K562 (cell line): ENCODE measurements around the gene TIMM17B. TPM values are rescaled to one million over a fixed set of nuclear protein-coding genes. Genes with fewer than 3 reads are reported as not detected.

ENCODE experiments used
- ATAC-seq: fragments of 200-7000 bp; cut with Tn5 transposase; 3 replicates; pipeline ENCODE4 v1.9.1; 2020; ENCODE audit warnings: moderate library complexity
- BruUV-seq: library from RNA; stranded (reverse); fragments of 400-500 nt; replicated peaks from 2 replicates; lab custom pipeline; 2021; lab: Mats Ljungman, UMichigan
- CTCF ChIA-PET: fragments of 300-600 bp; formaldehyde crosslinking; extraction: SDS; loops from one replicate; lab custom pipeline; 2021; ENCODE audit warnings: low intra/inter-chr PET ratio; lab: Yijun Ruan, JAX
- POLR2A ChIA-PET: fragments of 300-600, 350-650 bp; sonication (Branson Sonifier 250); formaldehyde crosslinking; extraction: SDS; loops from one replicate; lab custom pipeline; 2021; ENCODE audit warnings: antibody characterized with exemption, inconsistent platforms; lab: Yijun Ruan, JAX
- DNase-seq, 4 experiments: peaks; one replicate each; pipeline versions ENCODE4 v3.0.0 to v3.0.0-alpha.2; 2011 to 2018; ENCODE audit warnings: low spot score in 3 of 4, mixed read lengths in 3 of 4; ENCODE audit errors: extremely low read depth in 1 of 4
- FAIRE-seq: peaks from 2 replicates; lab custom pipeline; 2011; peaks lifted over from hg19 to GRCh38; lab: Jason Lieb, UNC
- H2AFZ ChIP-seq: 2 replicates; pipeline ENCODE4 v1.6.0; 2011; ENCODE audit warnings: low read depth, low read length, control low read depth, inconsistent platforms
- H3K27ac ChIP-seq: fragments of 200-600 bp; 3 replicates; pipeline ENCODE4 v1.8.0; 2011; ENCODE audit warnings: low read depth, mild to moderate bottlenecking, control low read depth, inconsistent platforms, low read length, moderate library complexity, mixed read lengths; ENCODE audit errors: extremely low read depth
- H3K27me3 ChIP-seq, 2 experiments: fragments of 300-600 bp in 1 of 2; 2 replicates in 1 of 2; 3 replicates in 1 of 2; pipeline versions ENCODE4 v1.6.0 to v1.8.0; 2011; ENCODE audit warnings: inconsistent platforms in 2 of 2, low read length in 2 of 2, mild to moderate bottlenecking in 1 of 2, mixed read lengths in 1 of 2, moderate library complexity in 1 of 2; ENCODE audit not compliant: control insufficient read depth in 2 of 2, insufficient read depth in 2 of 2
- H3K36me3 ChIP-seq: fragments of 300-600 bp; 3 replicates; pipeline ENCODE4 v1.8.0; 2011; ENCODE audit warnings: mild to moderate bottlenecking, low read length, inconsistent platforms; ENCODE audit not compliant: control insufficient read depth, insufficient read depth
- H3K4me1 ChIP-seq, 2 experiments: fragments of 200-600 bp in 1 of 2; replicated peaks in 1 of 2; 2 replicates in 1 of 2; 3 replicates in 1 of 2; pipeline versions ENCODE4 v1.5.1 to v1.8.0; 2011; ENCODE audit warnings: inconsistent platforms in 2 of 2, low read length in 2 of 2, mild to moderate bottlenecking in 1 of 2, mixed read lengths in 1 of 2, moderate library complexity in 1 of 2; ENCODE audit not compliant: control insufficient read depth in 2 of 2, insufficient read depth in 2 of 2
- H3K4me2 ChIP-seq: 2 replicates; pipeline ENCODE4 v1.6.1; 2011; ENCODE audit warnings: low read length, control low read depth, inconsistent platforms, mixed read lengths; ENCODE audit not compliant: insufficient read depth
- H3K4me3 ChIP-seq: fragments of 200-600 bp; sonication (generic), shearing (Covaris generic); 2 replicates; pipeline ENCODE4 v1.5.1; 2016; ENCODE audit warnings: control low read depth, inconsistent platforms
- H3K79me2 ChIP-seq: fragments of 200-600 bp; 3 replicates; pipeline ENCODE4 v1.8.0; 2011; ENCODE audit warnings: low read length, inconsistent platforms; ENCODE audit not compliant: control insufficient read depth, insufficient read depth
- H3K9ac ChIP-seq, 2 experiments: 2 replicates each; pipeline versions ENCODE4 v1.6.0 to v1.6.1; 2011; ENCODE audit warnings: low read depth in 2 of 2, low read length in 2 of 2, control low read depth in 1 of 2, inconsistent platforms in 1 of 2, mild to moderate bottlenecking in 1 of 2, mixed read lengths in 1 of 2; ENCODE audit not compliant: insufficient read depth in 1 of 2
- H3K9me1 ChIP-seq: one replicate; pipeline ENCODE4 v1.6.0; 2011; ENCODE audit warnings: inconsistent platforms, mild to moderate bottlenecking, low read length, moderate library complexity; ENCODE audit not compliant: control insufficient read depth, insufficient read depth
- H3K9me3 ChIP-seq: replicated peaks from 2 replicates; pipeline ENCODE4 v1.5.1; 2011; ENCODE audit warnings: low read depth, low read length, inconsistent platforms; ENCODE audit not compliant: control insufficient read depth, insufficient read depth
- H4K20me1 ChIP-seq: replicated peaks from 2 replicates; pipeline ENCODE4 v1.6.1; 2011; ENCODE audit warnings: low read length, inconsistent platforms, mixed read lengths; ENCODE audit not compliant: control insufficient read depth, insufficient read depth
- BRCA1 ChIP-seq, 2 experiments: fragments of 450-650 bp in 1 of 2; sonication (generic) in 1 of 2; formaldehyde crosslinking in 1 of 2; IDR thresholded peaks; 2 replicates each; pipeline versions ENCODE4 v1.5.0 to v1.6.1; 2017 to 2020; ENCODE audit warnings: mild to moderate bottlenecking in 1 of 2, missing genetic modification reagents in 1 of 2
- CBX1 ChIP-seq: sonication (generic); IDR thresholded peaks from 2 replicates; pipeline ENCODE4 v1.6.1; 2016; ENCODE audit warnings: antibody characterized with exemption, low read depth, mild to moderate bottlenecking
- ELF2 ChIP-seq: fragments of 250-450 bp; sonication (Bioruptor Pico); IDR thresholded peaks from 2 replicates; pipeline ENCODE4 v1.5.0; 2021; ENCODE audit warnings: mild to moderate bottlenecking
- KDM1A ChIP-seq, 2 experiments: fragments of 450-650 bp; IDR thresholded peaks; 2 replicates each; pipeline ENCODE4 v1.6.1; 2016; ENCODE audit warnings: mild to moderate bottlenecking in 2 of 2
- MAFF ChIP-seq: IDR thresholded peaks from 2 replicates; pipeline ENCODE4 v1.6.1; 2012; ENCODE audit warnings: low read length, improper control_type of control experiment
- MAFG ChIP-seq: fragments of 450-650 bp; conservative IDR thresholded peaks from 2 replicates; pipeline ENCODE4 v1.6.1; 2016; ENCODE audit warnings: missing genetic modification characterization, missing compliant biosample characterization
- MIER1 ChIP-seq: fragments of 450-650 bp; IDR thresholded peaks from 2 replicates; pipeline ENCODE4 v1.6.1; 2016; ENCODE audit warnings: antibody characterized with exemption, mild to moderate bottlenecking, low read depth
- MXI1 ChIP-seq: IDR thresholded peaks from 2 replicates; pipeline ENCODE4 v1.6.1; 2011; ENCODE audit warnings: low read depth, mild to moderate bottlenecking, improper control_type of control experiment, low read length
- NCOA1 ChIP-seq: fragments of 450-650 bp; IDR thresholded peaks from 2 replicates; pipeline ENCODE4 v1.6.1; 2016; ENCODE audit warnings: low read depth
- RAD51 ChIP-seq: fragments of 450-650 bp; IDR thresholded peaks from 2 replicates; pipeline ENCODE4 v1.7.1; 2016; ENCODE audit warnings: low read depth, mild to moderate bottlenecking, borderline replicate concordance
- RBFOX2 ChIP-seq: fragments of 200-400 bp; formaldehyde crosslinking; IDR thresholded peaks from 2 replicates; pipeline ENCODE4 v1.6.1; 2017; ENCODE audit warnings: low read depth, mild to moderate bottlenecking, low read length, moderate library complexity
- RBM25 ChIP-seq: fragments of 200-400 bp; formaldehyde crosslinking; IDR thresholded peaks from 2 replicates; pipeline ENCODE4 v1.6.1; 2018; ENCODE audit warnings: low read length, low read depth, moderate library complexity; ENCODE audit not compliant: severe bottlenecking
- SIN3A ChIP-seq, 2 experiments: fragments of 150-350 bp in 1 of 2; IDR thresholded peaks; 2 replicates each; pipeline ENCODE4 v1.6.1; 2011 to 2016; ENCODE audit warnings: borderline replicate concordance in 2 of 2, low read depth in 2 of 2, low read length in 2 of 2, mild to moderate bottlenecking in 2 of 2, moderate library complexity in 2 of 2; ENCODE audit not compliant: control insufficient read depth in 1 of 2
- STAT6 ChIP-seq: sonication (generic); formaldehyde crosslinking; IDR thresholded peaks from 2 replicates; pipeline ENCODE4 v1.8.1; 2023; ENCODE audit warnings: mild to moderate bottlenecking, missing genetic modification reagents
- TCF3 ChIP-seq: sonication (generic); formaldehyde crosslinking; IDR thresholded peaks from 2 replicates; pipeline ENCODE4 v1.4.0; 2020; ENCODE audit warnings: mild to moderate bottlenecking, missing genetic modification reagents
- TCF7 ChIP-seq: sonication (generic); IDR thresholded peaks from 2 replicates; pipeline ENCODE4 v1.6.1; 2016; ENCODE audit warnings: antibody characterized with exemption, borderline replicate concordance
- ZFP1 ChIP-seq: fragments of 450-650 bp; formaldehyde crosslinking; IDR thresholded peaks from 2 replicates; pipeline ENCODE4 v1.4.0; 2020; ENCODE audit warnings: mild to moderate bottlenecking, mixed read lengths
- ZFPM2 ChIP-seq: fragments of 250-450 bp; sonication (Bioruptor Pico); IDR thresholded peaks from 2 replicates; pipeline ENCODE4 v1.5.1; 2022; ENCODE audit warnings: mild to moderate bottlenecking
- ZNF24 ChIP-seq: fragments of 450-650 bp; IDR thresholded peaks from 2 replicates; pipeline ENCODE4 v1.6.1; 2016
- ZNF766 ChIP-seq: fragments of 200-800 bp; sonication (Bioruptor generic); conservative IDR thresholded peaks from 2 replicates; pipeline ENCODE4 v1.6.1; 2016; ENCODE audit warnings: missing genetic modification characterization, missing compliant biosample characterization
- WGBS: fragments of 100-300 bp; shearing (Covaris generic); methylation state at CpG from one replicate; pipeline ENCODE4 v1.1.6; 2016; ENCODE audit warnings: low coverage, mixed read lengths; ENCODE audit not compliant: insufficient coverage; ENCODE audit errors: missing lambda C conversion rate; 5-methylcytosine and 5-hydroxymethylcytosine counted together
- in situ Hi-C: fragments of 300-500 bp; cut with MboI; formaldehyde crosslinking; loops from 4 replicates; pipeline ENCODE4 v1.15.0; 2018; ENCODE audit warnings: inconsistent platforms, mixed read lengths
- intact Hi-C: fragments of 100-400 bp; cut with micrococcal nuclease; formaldehyde crosslinking; loops from 2 replicates; pipeline ENCODE4 v1.14.2; 2022
- polyA plus RNA-seq, 8 experiments: library from polyadenylated mRNA; depleted of rRNA in 4 of 8; stranded (reverse) in 5 of 8; unstranded in 3 of 8; fragments of >200 nt; fragmentation: Nextera tagmentation in 2 of 8; fragmentation: Illumina TruSeq in 1 of 8; extraction: Ambion mirVana in 2 of 8; extraction: Trizol in 1 of 8; gene quantifications; 2 replicates each; pipeline versions ENCODE4 v1.2.1 to v1.2.3, GENCODE V29; 2011 to 2014; ENCODE audit warnings: inconsistent platforms in 1 of 8, missing spikeins in 1 of 8
- total RNA-seq, 7 experiments: library from RNA; depleted of rRNA in 6 of 7; stranded (reverse); fragments of >200 nt in 6 of 7; fragmentation: Illumina TruSeq in 2 of 7; extraction: Trizol in 2 of 7; gene quantifications; 2 replicates each; pipeline versions ENCODE4 v1.2.1 to v1.2.3, GENCODE V29; 2011 to 2021; ENCODE audit warnings: low replicate concordance in 1 of 7

TIMM17B gene
- total and polyA plus RNA-seq, 9 of the 15 experiments (the other 6 are each of a cell fraction or from before 2014, with no cell fraction given): 9.9 to 184 (median 115) TPM

GRCh38 chrX:48942895-48943294 is 45.3 kb upstream of the TIMM17B start (continued):
- no peak for TF ChIP-seq BRCA1 (IDR thresholded peaks at IDR 0.05)
- no peak for TF ChIP-seq BRCA1 (CRISPR knock-in tag; IDR thresholded peaks at IDR 0.05)
- TF ChIP-seq ZFP1: no peak
- peak; percentile 70 to 88 for TF ChIP-seq KDM1A (IDR thresholded peaks at IDR 0.05)
- TF ChIP-seq MAFF: no peak
- peak; percentile 92 for TF ChIP-seq RBM25

- intact Hi-C loops: loop anchor here (5.0 kb wide), 1 partner anchor 138 kb away; the partner anchor contains the start of gene HDAC6
- 0% methylated on average over 2 of the region's 2 CpGs for WGBS
- BruUV-seq: no TSS peak
- Histone ChIP-seq H3K9ac (peak overlapping the region; percentile 60 to 65; a peak in 3 of 4 replicates), H3K4me2 (peak overlapping the region; percentile 30), H3K4me3 (no peak overlapping the region), H3K9me1 (no peaks in the 10 kb centered on the region), H3K27me3 (no peaks in the 10 kb centered on the region), H3K79me2 (peaks cover 95% of the 10 kb centered on the region), H2AFZ (no peak overlapping the region), H3K9me3 (no peaks in the 10 kb centered on the region), H3K4me1 (peaks cover 68 to 84% of the 10 kb centered on the region in 2 experiments), H3K36me3 (peaks cover 59% of the 10 kb centered on the region), H3K27ac (peak overlapping the region; percentile 91), H4K20me1 (no peaks in the 10 kb centered on the region)
- ATAC-seq: peak; percentile 73
- ChIA-PET CTCF (interaction anchor here (0.5 kb wide), 1 partner anchor 18 kb away, joined by 3 read pairs; no protein-coding TSS in a partner anchor), POLR2A (interaction anchor here (0.6 to 1.3 kb wide), 5 partner anchors 8 to 215 kb away, joined by 3 to 11 read pairs (median 4); partner anchors contain the start of gene OTUD5)
- in situ Hi-C loops: no loop called here
- peak; percentile 90 for FAIRE-seq
- DNase-seq: peak; percentile 71 to 93 (median 81)
- no peak for TF ChIP-seq ELF2 (CRISPR knock-in tag)
- no peak for TF ChIP-seq RBFOX2
- TF ChIP-seq MXI1: peak; percentile 80
- TF ChIP-seq CBX1: no peak
- TF ChIP-seq ZFPM2 (CRISPR knock-in tag): no peak
- peak; percentile 99 for TF ChIP-seq ZNF766 (CRISPR knock-in tag)
- TF ChIP-seq STAT6 (CRISPR knock-in tag): no peak
- no peak for TF ChIP-seq MIER1
- TF ChIP-seq MAFG (tag): peak; percentile 91
- peak in 1 of 2 experiments; percentile 92; a peak in 3 of 4 replicates for TF ChIP-seq SIN3A (IDR thresholded peaks at IDR 0.05; ENCODE audit: borderline replicate concordance in 2 of 2, control insufficient read depth in 1 of 2, low read depth in 2 of 2, low read length in 2 of 2)
- no peak for TF ChIP-seq TCF7
- TF ChIP-seq RAD51: peak; percentile 21; the same call in 1 of the 2 replicates
- TF ChIP-seq NCOA1: peak; percentile 56; the same call in 1 of the 2 replicates
- no peak for TF ChIP-seq ZNF24
- TF ChIP-seq TCF3 (CRISPR knock-in tag): peak; percentile 94
These were observed 42.9 kb upstream of the TIMM17B start for GRCh38 chrX:48940404-48940955.
